Activated naive CD4-positive, alpha-beta T cell treated with anti-CD3 and anti-CD28 coated beads, Interleukin-2, amount 50 U/mL, for 16 hours (primary cell): ENCODE measurements around the gene INPP5A.
"Not testable (repeated sequence)": the region's sequence is repeated elsewhere in the genome, so short reads cannot be mapped to it uniquely, and the experiment has no call there.

Experiments used
- DNase-seq: peaks from one replicate; pipeline ENCODE4 v3.0.0-alpha.2; 2020

INPP5A gene

GRCh38 chr10:132732518-132732917 lies 194.9 kb downstream of the INPP5A start:
- no peak for DNase-seq

- DNase-seq, result no peak
Measured at GRCh38 chr10:132733926-132734325, 196.3 kb downstream of the INPP5A start.

GRCh38 chr10:132735341-132735775 lies 197.8 kb downstream of the INPP5A start:
- DNase-seq, result no peak

GRCh38 chr10:132735923-132736391 lies 198.4 kb downstream of the INPP5A start:
- no peak for DNase-seq

GRCh38 chr10:132737390-132738048 lies 199.9 kb downstream of the INPP5A start:
- DNase-seq, result no peak

GRCh38 chr10:132738454-132739224 lies 201.1 kb downstream of the INPP5A start:
- DNase-seq, result no peak

GRCh38 chr10:132739225-132739613 lies 201.6 kb downstream of the INPP5A start:
- no peak for DNase-seq

GRCh38 chr10:132740588-132740987 lies 203.0 kb downstream of the INPP5A start:
- no peak for DNase-seq

GRCh38 chr10:132742167-132742836 lies 204.7 kb downstream of the INPP5A start:
- DNase-seq, result no peak

- DNase-seq, result no peak
Measured at GRCh38 chr10:132742837-132743194, 205.2 kb downstream of the INPP5A start.

- DNase-seq, result not testable (repeated sequence)
Measured at GRCh38 chr10:132743196-132743924, 205.8 kb downstream of the INPP5A start.

- DNase-seq, result no peak
Measured at GRCh38 chr10:132743925-132744490, 206.4 kb downstream of the INPP5A start.

GRCh38 chr10:132744839-132745238 lies 207.3 kb downstream of the INPP5A start:
- no peak for DNase-seq

GRCh38 chr10:132745511-132745910 lies 207.9 kb downstream of the INPP5A start:
- no peak for DNase-seq

GRCh38 chr10:132745971-132746370 lies 208.4 kb downstream of the INPP5A start:
- no peak for DNase-seq

GRCh38 chr10:132746386-132746785 lies 208.8 kb downstream of the INPP5A start:
- no peak for DNase-seq

GRCh38 chr10:132746801-132747625 lies 209.4 kb downstream of the INPP5A start:
- DNase-seq, result no peak

GRCh38 chr10:132748135-132748534 lies 210.5 kb downstream of the INPP5A start:
- DNase-seq, result no peak

GRCh38 chr10:132748545-132749370 lies 211.2 kb downstream of the INPP5A start:
- DNase-seq, result no peak

GRCh38 chr10:132749371-132749795 lies 211.8 kb downstream of the INPP5A start:
- no peak for DNase-seq

- no peak for DNase-seq
Measured at GRCh38 chr10:132750936-132751335, 213.3 kb downstream of the INPP5A start.
